Islet precursor cell (in vitro differentiated cells): Measurements from ENCODE around the gene PLXNA1.

Experiments used
- DNase-seq: peaks from one replicate; pipeline ENCODE4 v3.0.0-alpha.2; 2018

PLXNA1 gene

DNA sequence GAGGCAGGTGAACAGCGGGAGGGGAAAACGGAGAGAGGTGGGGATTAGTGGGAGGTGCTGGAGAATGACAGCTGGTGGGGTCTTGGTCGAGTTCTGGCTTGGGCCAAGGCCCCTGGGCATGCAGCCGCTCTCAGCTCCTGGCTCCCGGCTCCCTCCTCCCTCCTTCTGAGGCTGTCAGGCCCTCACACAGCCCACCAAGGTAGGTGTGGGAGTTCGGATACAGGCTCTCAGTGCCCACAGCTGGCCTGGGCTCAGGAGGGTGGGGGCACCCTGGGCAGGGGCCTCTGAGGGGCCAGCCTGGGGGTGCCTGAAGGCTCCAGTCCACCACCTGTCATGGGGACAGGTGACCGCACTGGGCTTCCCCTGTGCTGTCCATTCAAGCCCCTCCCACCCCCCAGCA is 39.9 kb downstream of the PLXNA1 start:
- no peak for DNase-seq

DNA sequence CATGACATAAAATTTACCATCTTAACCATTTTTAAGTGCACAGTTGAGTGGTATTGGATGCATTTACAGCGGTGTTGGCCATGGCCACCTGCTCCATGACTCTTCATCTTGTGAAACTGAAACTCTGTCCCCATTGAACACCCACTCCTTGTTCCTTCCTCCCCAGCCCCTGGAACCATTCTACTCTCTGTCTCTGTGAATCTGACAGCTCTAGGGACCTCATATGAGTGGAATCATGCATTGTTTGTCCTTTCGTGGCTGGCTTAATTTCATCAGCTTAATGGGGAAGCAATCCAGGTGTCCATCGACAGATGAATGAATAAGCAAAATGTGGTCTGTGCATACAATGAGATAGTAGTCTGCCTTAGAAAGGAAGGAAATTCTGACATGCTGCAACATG is 42.5 kb downstream of the PLXNA1 start:
- DNase-seq: no peak

DNA sequence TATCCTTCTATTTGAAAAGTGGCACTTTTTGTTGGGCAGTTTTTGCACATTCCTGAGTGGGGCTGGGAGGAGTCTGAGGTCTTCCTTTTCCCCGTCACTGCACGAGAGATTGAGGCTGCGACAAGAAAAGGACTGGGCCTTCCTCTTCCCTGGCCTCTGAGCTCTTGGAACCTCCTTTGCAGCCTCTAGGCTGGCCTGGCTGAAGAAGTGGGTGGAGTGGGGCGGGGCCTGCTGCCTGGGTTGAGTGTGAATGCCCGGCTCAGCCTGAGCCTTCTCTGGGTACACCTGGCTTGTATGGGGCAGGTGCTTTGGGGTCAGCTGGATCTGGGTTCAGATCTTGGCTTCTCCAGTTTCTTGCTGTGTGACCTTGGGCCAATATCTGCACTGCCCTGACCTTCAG is 43.1 kb downstream of the PLXNA1 start:
- DNase-seq: no peak

DNA sequence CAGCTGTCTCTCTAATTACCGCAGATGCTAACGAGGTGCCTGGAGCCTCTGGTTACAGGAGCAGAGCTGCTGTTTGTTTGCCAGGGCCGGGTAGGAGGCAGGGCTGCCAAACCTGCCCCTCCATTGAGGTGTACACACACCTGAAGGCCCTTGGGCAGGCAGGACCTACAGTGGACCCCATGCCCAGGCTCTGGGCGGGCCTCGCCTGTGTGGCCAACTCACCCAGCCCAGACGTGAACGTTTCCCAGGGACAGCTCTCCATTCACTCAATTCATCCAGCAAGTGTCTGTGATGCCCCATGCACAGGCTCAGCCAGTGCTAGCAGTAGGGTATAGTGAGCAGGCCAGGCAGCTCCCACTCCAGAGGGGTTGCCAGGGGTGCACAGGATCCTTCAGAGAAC is 43.7 kb downstream of the PLXNA1 start:
- no peak for DNase-seq

DNA sequence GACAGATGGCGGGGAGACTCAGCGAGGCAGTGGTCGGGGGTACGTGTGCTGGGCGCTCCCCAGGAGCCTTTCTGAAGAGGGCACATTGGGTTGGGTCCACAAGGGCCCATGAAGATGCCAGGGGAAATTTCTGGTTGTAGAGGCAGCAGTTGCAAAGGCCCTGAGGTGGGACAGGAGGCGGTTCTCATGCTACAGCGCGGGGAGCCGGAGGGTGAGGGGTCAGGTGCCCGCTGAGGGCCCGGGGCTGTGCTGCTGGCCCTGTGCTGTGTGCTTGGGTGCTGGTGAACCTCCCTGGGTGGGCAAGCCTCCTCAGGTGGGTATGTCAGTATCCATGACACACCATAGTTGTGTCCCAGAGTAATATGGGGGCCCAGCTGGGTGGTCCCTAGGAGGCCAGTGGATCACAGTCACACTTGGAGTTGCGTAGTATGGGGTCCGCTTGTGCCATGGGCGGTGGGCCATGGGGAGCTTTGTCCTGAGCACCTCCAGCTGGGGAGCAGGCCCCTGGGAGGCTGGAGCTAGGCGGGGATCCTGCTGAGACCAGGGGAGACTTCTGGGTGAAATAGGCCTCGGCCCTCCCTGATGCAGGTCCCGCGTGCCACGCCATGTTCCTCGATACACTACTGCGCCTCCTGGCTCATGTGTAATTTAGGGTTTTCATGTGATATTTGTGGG is 44.3 kb downstream of the PLXNA1 start:
- DNase-seq: no peak

DNA sequence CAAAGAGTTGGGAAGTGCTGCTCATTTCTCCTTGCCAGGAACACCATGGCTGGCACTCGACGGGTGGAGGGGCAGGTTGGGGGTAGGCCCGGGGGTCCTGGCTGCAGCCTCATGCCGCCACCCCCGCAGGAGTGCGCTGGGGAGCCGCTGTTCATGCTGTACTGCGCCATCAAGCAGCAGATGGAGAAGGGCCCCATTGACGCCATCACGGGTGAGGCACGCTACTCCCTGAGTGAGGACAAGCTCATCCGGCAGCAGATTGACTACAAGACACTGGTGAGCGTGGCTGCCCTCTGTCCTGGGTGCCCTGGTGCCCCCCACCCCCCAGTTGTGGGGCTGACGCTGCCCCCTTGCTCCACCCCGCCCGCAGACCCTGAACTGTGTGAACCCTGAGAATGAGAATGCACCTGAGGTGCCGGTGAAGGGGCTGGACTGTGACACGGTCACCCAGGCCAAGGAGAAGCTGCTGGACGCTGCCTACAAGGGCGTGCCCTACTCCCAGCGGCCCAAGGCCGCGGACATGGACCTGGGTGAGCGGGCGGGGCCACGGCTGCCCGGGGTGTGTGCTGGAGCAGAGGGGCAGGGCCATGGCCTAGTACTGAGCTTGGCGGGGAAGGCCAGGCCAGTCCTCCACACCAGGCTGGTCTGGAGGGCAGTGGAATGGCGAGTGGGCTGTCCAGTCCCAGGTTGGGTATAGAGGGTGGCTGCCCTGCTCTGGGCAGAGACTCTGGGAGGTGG is 45.1 kb downstream of the PLXNA1 start:
- no peak for DNase-seq

DNA sequence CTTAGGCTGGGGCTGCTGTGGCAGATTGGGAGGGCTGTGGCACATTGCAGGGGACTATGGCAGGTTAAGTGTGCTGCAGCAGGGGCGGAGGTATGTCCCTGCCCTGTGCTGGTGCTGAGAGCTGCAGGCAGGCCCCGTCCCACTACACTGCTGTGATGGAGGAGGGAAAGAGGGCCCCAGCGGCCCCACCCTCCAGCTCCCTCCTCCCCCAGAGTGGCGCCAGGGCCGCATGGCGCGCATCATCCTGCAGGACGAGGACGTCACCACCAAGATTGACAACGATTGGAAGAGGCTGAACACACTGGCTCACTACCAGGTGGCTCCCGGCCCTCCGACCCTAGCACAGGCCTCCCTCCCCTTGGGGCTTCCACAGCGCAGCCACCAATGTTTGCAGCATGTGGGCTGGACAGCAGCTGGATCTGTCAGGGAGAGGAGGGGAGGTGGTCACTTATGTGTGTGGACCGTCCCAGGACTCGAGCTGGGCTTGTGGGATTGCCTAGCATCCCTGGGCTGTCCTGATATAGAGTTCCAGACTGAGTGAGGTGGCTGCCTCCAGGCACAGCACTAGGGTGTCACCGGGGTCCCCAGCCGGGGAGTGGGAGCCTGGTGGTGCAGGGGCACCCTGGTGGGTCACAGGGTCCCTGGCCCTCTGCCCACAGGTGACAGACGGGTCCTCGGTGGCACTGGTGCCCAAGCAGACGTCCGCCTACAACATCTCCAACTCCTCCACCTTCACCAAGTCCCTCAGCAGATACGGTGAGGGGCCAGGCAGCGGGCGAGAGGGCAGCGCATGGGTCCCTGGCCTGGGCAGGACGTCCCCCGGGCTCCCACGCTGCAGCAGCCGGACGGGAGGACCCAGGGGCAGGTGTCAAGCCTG is 46.1 kb downstream of the PLXNA1 start:
- no peak for DNase-seq

DNA sequence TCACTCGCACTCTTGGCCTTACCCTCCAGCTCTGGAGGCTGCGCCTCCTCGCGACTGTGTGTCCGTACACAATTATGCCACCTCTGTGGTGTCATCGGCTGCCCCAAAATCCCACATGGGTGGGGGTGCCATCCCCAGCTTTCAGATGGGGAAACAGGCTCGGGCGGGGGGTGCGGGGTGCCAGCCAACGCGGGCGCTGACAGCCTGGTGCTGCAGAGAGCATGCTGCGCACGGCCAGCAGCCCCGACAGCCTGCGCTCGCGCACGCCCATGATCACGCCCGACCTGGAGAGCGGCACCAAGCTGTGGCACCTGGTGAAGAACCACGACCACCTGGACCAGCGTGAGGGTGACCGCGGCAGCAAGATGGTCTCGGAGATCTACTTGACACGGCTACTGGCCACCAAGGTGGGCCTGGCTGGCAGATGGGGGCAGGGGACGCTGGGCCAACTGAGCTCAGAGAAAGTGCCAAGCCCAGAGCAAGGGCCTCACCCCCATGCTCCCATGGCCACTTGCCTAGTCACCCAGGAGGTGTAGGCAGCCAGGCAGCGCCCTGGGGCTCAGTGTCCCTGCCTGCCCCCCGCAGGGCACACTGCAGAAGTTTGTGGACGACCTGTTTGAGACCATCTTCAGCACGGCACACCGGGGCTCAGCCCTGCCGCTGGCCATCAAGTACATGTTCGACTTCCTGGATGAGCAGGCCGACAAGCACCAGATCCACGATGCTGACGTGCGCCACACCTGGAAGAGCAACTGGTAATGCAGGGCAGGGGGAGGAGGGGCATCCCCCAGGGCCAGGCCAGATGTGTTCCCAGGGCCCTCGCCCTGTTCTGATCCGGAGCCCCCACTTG is 47.0 kb downstream of the PLXNA1 start:
- no peak for DNase-seq

DNA sequence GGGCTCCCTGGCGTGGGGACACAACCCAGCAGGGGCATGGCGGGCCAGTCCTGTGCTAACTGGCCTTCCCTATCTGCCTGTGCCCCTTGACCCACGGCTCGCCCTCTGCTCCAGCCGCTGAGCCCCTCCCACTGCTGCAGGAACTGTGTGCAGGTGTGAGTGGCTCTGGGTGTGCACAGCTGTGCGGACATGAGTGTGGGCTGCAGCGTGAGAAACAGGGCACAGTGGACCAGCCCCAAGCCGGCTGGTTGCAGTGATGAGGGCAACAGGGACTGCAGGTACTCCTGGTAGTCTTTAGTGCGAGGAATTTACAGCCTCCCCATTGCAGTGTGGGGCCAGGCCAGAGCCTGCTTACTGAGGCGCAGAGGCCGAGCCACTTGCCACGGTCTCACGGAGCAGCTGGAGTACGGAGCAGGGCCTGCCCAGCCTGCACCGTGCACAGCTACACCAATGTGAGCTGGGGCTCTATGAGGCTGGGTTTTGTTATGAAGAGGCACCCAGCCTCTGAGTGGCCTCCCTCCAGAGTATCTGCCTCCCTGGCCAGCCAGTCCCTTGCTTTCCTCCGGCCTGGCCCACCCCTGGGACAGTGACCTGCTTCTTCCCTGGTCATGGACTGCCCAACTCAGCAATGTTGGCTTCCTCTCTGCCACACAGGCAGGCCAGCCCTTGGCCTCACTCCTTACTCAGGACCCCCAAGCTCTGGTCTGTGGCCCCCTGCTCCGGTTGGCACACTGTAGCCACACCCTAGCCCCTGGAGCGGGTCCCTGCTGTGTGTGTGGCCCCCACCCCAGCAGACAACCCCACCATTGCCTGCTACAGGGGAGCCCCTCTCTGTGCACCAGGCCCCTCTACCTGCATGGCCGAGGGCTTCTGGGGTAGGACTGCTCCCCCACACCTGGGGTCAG is 47.8 kb downstream of the PLXNA1 start:
- no peak for DNase-seq

DNA sequence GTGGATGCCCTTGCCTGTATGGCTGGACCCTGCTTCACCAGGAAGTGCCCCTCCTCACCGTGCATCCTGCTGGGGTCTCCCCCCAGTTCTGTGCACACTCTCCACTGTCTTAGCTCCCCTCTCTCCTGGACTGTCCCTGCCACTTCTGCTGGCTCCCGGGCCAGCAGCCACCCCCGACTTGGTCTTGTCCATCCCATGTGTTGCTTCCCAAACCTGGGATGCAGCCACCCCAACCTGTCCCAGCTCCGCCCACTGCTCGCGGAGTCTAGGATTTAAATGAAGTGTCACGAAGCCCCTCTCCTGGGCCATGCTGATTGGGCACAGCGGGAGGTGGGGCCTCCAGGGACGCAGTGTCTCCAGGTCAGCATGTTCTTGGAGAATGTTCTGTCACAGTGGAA is 48.5 kb downstream of the PLXNA1 start:
- no peak for DNase-seq

DNA sequence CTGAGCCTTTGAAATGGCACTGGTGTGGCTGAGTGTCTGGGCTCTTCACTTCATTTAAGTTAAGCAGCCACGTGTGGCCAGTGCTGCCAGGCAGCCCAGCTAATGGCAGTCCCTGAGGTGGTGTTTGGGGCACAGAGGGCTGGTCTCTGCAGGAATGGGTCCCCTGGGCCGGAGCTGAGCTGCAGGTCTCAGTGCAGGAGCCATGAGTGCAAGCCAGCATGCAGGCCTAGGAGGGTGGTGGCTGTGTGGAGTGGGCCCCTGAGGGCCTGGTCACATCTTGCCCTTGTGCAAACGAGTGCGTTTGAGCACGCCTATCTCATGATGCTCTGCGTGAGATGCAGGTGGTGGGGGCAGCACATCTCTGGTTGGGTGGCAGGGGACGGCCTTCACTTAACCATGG is 48.9 kb downstream of the PLXNA1 start:
- DNase-seq: no peak

DNA sequence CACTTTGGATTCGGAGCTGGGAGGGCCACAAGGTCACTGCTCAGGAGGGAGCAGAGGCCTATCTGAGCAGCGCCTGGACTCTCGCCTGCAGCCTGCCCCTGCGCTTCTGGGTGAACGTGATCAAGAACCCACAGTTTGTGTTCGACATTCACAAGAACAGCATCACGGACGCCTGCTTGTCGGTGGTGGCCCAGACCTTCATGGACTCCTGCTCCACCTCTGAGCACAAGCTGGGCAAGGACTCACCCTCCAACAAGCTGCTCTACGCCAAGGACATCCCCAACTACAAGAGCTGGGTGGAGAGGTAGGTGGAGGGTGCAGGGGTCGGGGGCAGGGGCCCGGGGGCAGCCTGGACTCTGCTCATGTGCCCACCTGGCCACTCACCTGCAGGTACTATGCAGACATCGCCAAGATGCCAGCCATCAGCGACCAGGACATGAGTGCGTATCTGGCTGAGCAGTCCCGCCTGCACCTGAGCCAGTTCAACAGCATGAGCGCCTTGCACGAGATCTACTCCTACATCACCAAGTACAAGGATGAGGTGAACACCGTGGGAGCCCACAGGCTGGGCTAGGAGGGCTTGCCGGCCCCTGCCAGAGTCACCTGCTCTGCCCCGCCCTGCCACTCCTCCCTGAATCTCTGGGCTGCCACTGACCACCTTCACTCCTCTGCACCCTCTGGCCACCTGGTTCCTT is 49.5 kb downstream of the PLXNA1 start:
- no peak for DNase-seq
